Keratinocyte (primary cell): ENCODE data around the gene MAPK12.

Source experiments
- CTCF ChIP-seq, 3 experiments: IDR thresholded peaks in 1 of 3; conservative IDR thresholded peaks in 1 of 3; optimal IDR thresholded peaks in 1 of 3; 2 replicates in 2 of 3; 3 replicates in 1 of 3; pipeline versions ENCODE3 to v1.5.1; 2011; ENCODE audit warnings: low read length in 3 of 3, mild to moderate bottlenecking in 3 of 3, moderate library complexity in 2 of 3, control low read depth in 1 of 3, inconsistent platforms in 1 of 3; ENCODE audit not compliant: insufficient read depth in 2 of 3; ENCODE audit errors: extremely low read depth in 1 of 3
- EZH2 ChIP-seq: IDR thresholded peaks from one replicate; pipeline ENCODE4 v1.6.1; 2012; ENCODE audit warnings: inconsistent platforms, mild to moderate bottlenecking, low read length, moderate library complexity

GRCh38 chr22:50210378-50211139, 50.9 kb downstream of the MAPK12 start:
- TF ChIP-seq CTCF (optimal IDR thresholded peaks at IDR 0.05 in 1 of 3, IDR thresholded peaks at IDR 0.05 in 1 of 3, conservative IDR thresholded peaks at IDR 0.05 in 1 of 3; ENCODE audit: extremely low read depth in 1 of 3, insufficient read depth in 2 of 3, low read length in 3 of 3) (no peak), EZH2 (no peak)
